ENCODE data around the gene DNAJA3. TPM values are rescaled to one million over a fixed set of nuclear protein-coding genes. Genes with fewer than 3 reads are reported as not detected.

Gene DNAJA3
- total RNA-seq, 1 experiment from 2014 or later, result 93.3 TPM

GRCh38 chr16:4386451-4386805, 39.2 kb upstream of the DNAJA3 start:
- BruUV-seq (replicated peaks), result no TSS peak
- Histone ChIP-seq H3K4me3 (replicated peaks in 1 of 2; ENCODE audit: low read depth in 1 of 2, low read length in 2 of 2) (no peak overlapping the region), H3K4me1 (ENCODE audit: control insufficient read depth in 1 of 2, insufficient read depth in 2 of 2, low read length in 2 of 2) (peaks cover 0 to 3% of the 10 kb centered on the region in 2 experiments; a peak in 1 of 4 replicates), H3K9me3 (ENCODE audit: control insufficient read depth in 1 of 2, insufficient read depth in 1 of 2, low read depth in 1 of 2, low read length in 2 of 2) (no peaks in the 10 kb centered on the region), H3K27me3 (ENCODE audit: insufficient read depth, low read length) (no peaks in the 10 kb centered on the region), H3K4me2 (ENCODE audit: low read length) (no peak overlapping the region), H3K9ac (ENCODE audit: low read length) (no peak overlapping the region), H3K9me2 (ENCODE audit: insufficient read depth) (no peaks in the 10 kb centered on the region), H3K79me2 (ENCODE audit: insufficient read depth, low read length) (no peaks in the 10 kb centered on the region), H3K36me3 (ENCODE audit: control insufficient read depth in 1 of 2, insufficient read depth in 2 of 2, low read length in 2 of 2) (no peaks in the 10 kb centered on the region), H3K27ac (ENCODE audit: low read depth, low read length) (no peak overlapping the region), H4K20me1 (ENCODE audit: insufficient read depth) (no peaks in the 10 kb centered on the region), H2AFZ (ENCODE audit: low read depth, low read length, poor library complexity, severe bottlenecking) (no peak overlapping the region)
- peak; percentile 35 for ATAC-seq
- ChIA-PET CTCF (interaction anchor here (1.7 kb wide), 1 partner anchor 16 kb away, joined by 3 read pairs; no protein-coding TSS in a partner anchor), RAD21 (ENCODE audit: low non-redundant PET in 1 of 2, low total read pairs in 2 of 2, uncharacterized antibody in 2 of 2, unreplicated experiment in 2 of 2) (no interaction called here), POLR2A (no interaction called here)
- TF ChIP-seq FOSL1 (IDR thresholded peaks at IDR 0.05; ENCODE audit: low read depth), result no peak
- no peak for TF ChIP-seq RAD21 (IDR thresholded peaks at IDR 0.05; ENCODE audit: low read depth)
- TF ChIP-seq POLR2AphosphoS5 (IDR thresholded peaks at IDR 0.05; ENCODE audit: low read depth, low read length), result no peak
- TF ChIP-seq CEBPB (IDR thresholded peaks at IDR 0.05; ENCODE audit: low read depth), result no peak
- TF ChIP-seq SRF (IDR thresholded peaks at IDR 0.05; ENCODE audit: low read depth), result no peak
- no peak for TF ChIP-seq ZNF274 (IDR thresholded peaks at IDR 0.05; ENCODE audit: low read depth, low read length)
- no peak for TF ChIP-seq EGR1 (IDR thresholded peaks at IDR 0.05; ENCODE audit: low read depth)
- no peak for TF ChIP-seq SIN3A (IDR thresholded peaks at IDR 0.05; ENCODE audit: low read depth)
- TF ChIP-seq JUND (IDR thresholded peaks at IDR 0.05), result no peak
- TF ChIP-seq ZBTB33 (IDR thresholded peaks at IDR 0.05; ENCODE audit: extremely low read depth, insufficient replicate concordance, low read length), result no peak
- no peak for TF ChIP-seq SP1 (IDR thresholded peaks at IDR 0.05; ENCODE audit: low read depth)
- TF ChIP-seq ZFX (IDR thresholded peaks at IDR 0.05), result no peak
- no peak for TF ChIP-seq ELF1 (IDR thresholded peaks at IDR 0.05; ENCODE audit: borderline replicate concordance, low read depth)
- TF ChIP-seq EZH2phosphoT487 (IDR thresholded peaks at IDR 0.05; ENCODE audit: borderline replicate concordance), result no peak
- no peak for TF ChIP-seq REST (IDR thresholded peaks at IDR 0.05; ENCODE audit: low read depth)
- TF ChIP-seq CTCF (IDR thresholded peaks at IDR 0.05 in 2 of 3, conservative IDR thresholded peaks at IDR 0.05 in 1 of 3; ENCODE audit: borderline replicate concordance in 1 of 3, insufficient read depth in 1 of 3, low read depth in 2 of 3, low read length in 2 of 3), result no peak
- DNase-seq (ENCODE audit: low read depth, low spot score), result no peak
- intact Hi-C loops (cut with micrococcal nuclease), result no loop called here
